ENCODE measurements around the gene MRPL46.
A peak's percentile ranks its signal among the peaks of the same experiment; 100 is the strongest.

The MRPL46 gene

GRCh38 chr15:88467073-88467934 lies at the start of gene MRPL46, which contains the start of gene MRPS11:
MRPL46 (minus strand) TSS chr15:88467388; CDS start chr15:88467377, 11 bp downstream.
MRPS11 (plus strand) TSS chr15:88467708; CDS start chr15:88467718, 10 bp downstream.
- peak; percentile 83 for ATAC-seq
- Mint-ChIP-seq H3K36me3 (ENCODE audit: low read depth) (peaks cover 24% of the 10 kb centered on the region), H3K27me3 (no peaks in the 10 kb centered on the region), H3K9me3 (no peaks in the 10 kb centered on the region), H3K4me3 (no peak within 1 kb of the TSS), H3K27ac (peak within 1 kb of the TSS; percentile 100), H3K4me1 (peaks cover 33% of the 10 kb centered on the region)
- peak; percentile 91 for DNase-seq

GRCh38 chr15:88513195-88513594 lies 46.0 kb upstream of the MRPL46 start:
- no peaks in the 10 kb centered on the region for H3K9me3 Mint-ChIP-seq
- DNase-seq (no peak), ATAC-seq (no peak)
- no peak overlapping the region for H3K27ac Mint-ChIP-seq
- no peaks in the 10 kb centered on the region for H3K27me3 Mint-ChIP-seq
- H3K4me1 Mint-ChIP-seq, result peaks cover 6% of the 10 kb centered on the region
- H3K4me3 Mint-ChIP-seq, result no peak overlapping the region
- peaks cover 17% of the 10 kb centered on the region for H3K36me3 Mint-ChIP-seq (ENCODE audit: low read depth)

- Mint-ChIP-seq H3K27ac (no peak overlapping the region), H3K27me3 (no peaks in the 10 kb centered on the region), H3K9me3 (no peaks in the 10 kb centered on the region), H3K36me3 (ENCODE audit: low read depth) (peaks cover 17% of the 10 kb centered on the region), H3K4me3 (no peak overlapping the region), H3K4me1 (peaks cover 6% of the 10 kb centered on the region)
- DNase-seq (no peak), ATAC-seq (no peak)
Measured at GRCh38 chr15:88512601-88513000, 45.4 kb upstream of the MRPL46 start.

- H3K27ac Mint-ChIP-seq, result no peak overlapping the region
- no peak overlapping the region for H3K4me3 Mint-ChIP-seq
- ATAC-seq (no peak), DNase-seq (no peak)
- H3K36me3 Mint-ChIP-seq (ENCODE audit: low read depth), result peaks cover 17% of the 10 kb centered on the region
- H3K4me1 Mint-ChIP-seq, result peaks cover 6% of the 10 kb centered on the region
- H3K27me3 Mint-ChIP-seq, result no peaks in the 10 kb centered on the region
- H3K9me3 Mint-ChIP-seq, result no peaks in the 10 kb centered on the region
Measured at GRCh38 chr15:88512078-88512477, 44.9 kb upstream of the MRPL46 start.

GRCh38 chr15:88511161-88511560 lies 44.0 kb upstream of the MRPL46 start:
- peaks cover 6% of the 10 kb centered on the region for H3K4me1 Mint-ChIP-seq
- H3K27ac Mint-ChIP-seq, result no peak overlapping the region
- H3K36me3 Mint-ChIP-seq (ENCODE audit: low read depth), result peaks cover 17% of the 10 kb centered on the region
- H3K27me3 Mint-ChIP-seq, result no peaks in the 10 kb centered on the region
- no peak overlapping the region for H3K4me3 Mint-ChIP-seq
- ATAC-seq (no peak), DNase-seq (no peak)
- H3K9me3 Mint-ChIP-seq, result no peaks in the 10 kb centered on the region

- Mint-ChIP-seq H3K9me3 (no peaks in the 10 kb centered on the region), H3K27me3 (no peaks in the 10 kb centered on the region), H3K36me3 (ENCODE audit: low read depth) (peaks cover 17% of the 10 kb centered on the region), H3K27ac (peak overlapping the region; percentile 49), H3K4me1 (peaks cover 6% of the 10 kb centered on the region), H3K4me3 (no peak overlapping the region)
- DNase-seq (no peak), ATAC-seq (peak; percentile 77)
Measured at GRCh38 chr15:88509964-88510363, 42.8 kb upstream of the MRPL46 start.

- Mint-ChIP-seq H3K4me3 (no peak overlapping the region), H3K4me1 (peaks cover 6% of the 10 kb centered on the region), H3K9me3 (no peaks in the 10 kb centered on the region), H3K27me3 (no peaks in the 10 kb centered on the region), H3K27ac (no peak overlapping the region), H3K36me3 (ENCODE audit: low read depth) (peaks cover 19% of the 10 kb centered on the region)
- no peak for ATAC-seq
- no peak for DNase-seq
Measured at GRCh38 chr15:88509321-88509720, 42.1 kb upstream of the MRPL46 start.

GRCh38 chr15:88506628-88507027 lies 39.4 kb upstream of the MRPL46 start:
- no peak overlapping the region for H3K4me3 Mint-ChIP-seq
- peaks cover 6% of the 10 kb centered on the region for H3K4me1 Mint-ChIP-seq
- H3K9me3 Mint-ChIP-seq, result no peaks in the 10 kb centered on the region
- no peak for ATAC-seq
- H3K27ac Mint-ChIP-seq, result no peak overlapping the region
- H3K27me3 Mint-ChIP-seq, result no peaks in the 10 kb centered on the region
- no peak for DNase-seq
- H3K36me3 Mint-ChIP-seq (ENCODE audit: low read depth), result peaks cover 16% of the 10 kb centered on the region

GRCh38 chr15:88505721-88506120 lies 38.5 kb upstream of the MRPL46 start:
- no peak overlapping the region for H3K4me3 Mint-ChIP-seq
- ATAC-seq (no peak), DNase-seq (no peak)
- peaks cover 9% of the 10 kb centered on the region for H3K36me3 Mint-ChIP-seq (ENCODE audit: low read depth)
- H3K27ac Mint-ChIP-seq, result no peak overlapping the region
- H3K27me3 Mint-ChIP-seq, result no peaks in the 10 kb centered on the region
- no peaks in the 10 kb centered on the region for H3K9me3 Mint-ChIP-seq
- peaks cover 6% of the 10 kb centered on the region for H3K4me1 Mint-ChIP-seq

GRCh38 chr15:88504445-88504844 lies 37.3 kb upstream of the MRPL46 start:
- ATAC-seq (no peak), DNase-seq (no peak)
- H3K27ac Mint-ChIP-seq, result no peak overlapping the region
- H3K4me3 Mint-ChIP-seq, result no peak overlapping the region
- no peaks in the 10 kb centered on the region for H3K27me3 Mint-ChIP-seq
- H3K4me1 Mint-ChIP-seq, result no peaks in the 10 kb centered on the region
- H3K36me3 Mint-ChIP-seq (ENCODE audit: low read depth), result peaks cover 4% of the 10 kb centered on the region
- H3K9me3 Mint-ChIP-seq, result no peaks in the 10 kb centered on the region

GRCh38 chr15:88498996-88499395 lies 31.8 kb upstream of the MRPL46 start:
- DNase-seq (no peak), ATAC-seq (no peak)
- no peaks in the 10 kb centered on the region for H3K36me3 Mint-ChIP-seq (ENCODE audit: low read depth)
- no peak overlapping the region for H3K27ac Mint-ChIP-seq
- H3K4me1 Mint-ChIP-seq, result no peaks in the 10 kb centered on the region
- no peak overlapping the region for H3K4me3 Mint-ChIP-seq
- no peaks in the 10 kb centered on the region for H3K27me3 Mint-ChIP-seq
- no peaks in the 10 kb centered on the region for H3K9me3 Mint-ChIP-seq

- DNase-seq (no peak), ATAC-seq (no peak)
- Mint-ChIP-seq H3K36me3 (ENCODE audit: low read depth) (no peaks in the 10 kb centered on the region), H3K4me1 (no peaks in the 10 kb centered on the region), H3K9me3 (no peaks in the 10 kb centered on the region), H3K27ac (no peak overlapping the region), H3K27me3 (no peaks in the 10 kb centered on the region), H3K4me3 (no peak overlapping the region)
Measured at GRCh38 chr15:88497109-88497765, 30.0 kb upstream of the MRPL46 start.

GRCh38 chr15:88493844-88494243 lies 26.7 kb upstream of the MRPL46 start:
- DNase-seq (no peak), ATAC-seq (no peak)
- H3K4me3 Mint-ChIP-seq, result no peak overlapping the region
- no peaks in the 10 kb centered on the region for H3K4me1 Mint-ChIP-seq
- no peaks in the 10 kb centered on the region for H3K9me3 Mint-ChIP-seq
- H3K27me3 Mint-ChIP-seq, result no peaks in the 10 kb centered on the region
- no peaks in the 10 kb centered on the region for H3K36me3 Mint-ChIP-seq (ENCODE audit: low read depth)
- no peak overlapping the region for H3K27ac Mint-ChIP-seq

- DNase-seq (no peak), ATAC-seq (no peak)
- Mint-ChIP-seq H3K27ac (no peak overlapping the region), H3K4me1 (no peaks in the 10 kb centered on the region), H3K36me3 (ENCODE audit: low read depth) (no peaks in the 10 kb centered on the region), H3K4me3 (no peak overlapping the region), H3K9me3 (no peaks in the 10 kb centered on the region), H3K27me3 (no peaks in the 10 kb centered on the region)
Measured at GRCh38 chr15:88491158-88491557, 24.0 kb upstream of the MRPL46 start.

- no peak overlapping the region for H3K27ac Mint-ChIP-seq
- H3K4me3 Mint-ChIP-seq, result no peak overlapping the region
- ATAC-seq (no peak), DNase-seq (no peak)
- H3K9me3 Mint-ChIP-seq, result no peaks in the 10 kb centered on the region
- no peaks in the 10 kb centered on the region for H3K36me3 Mint-ChIP-seq (ENCODE audit: low read depth)
- H3K4me1 Mint-ChIP-seq, result no peaks in the 10 kb centered on the region
- H3K27me3 Mint-ChIP-seq, result no peaks in the 10 kb centered on the region
Measured at GRCh38 chr15:88490036-88490435, 22.8 kb upstream of the MRPL46 start.

Measured in activated naive CD8-positive, alpha-beta T cell treated with anti-CD3 and anti-CD28 coated beads, Interleukin-2, amount 50 U/mL, for 24 hours (primary cell).